ENCODE data around the gene TBK1.

TBK1 gene

GRCh38 chr12:64526859-64527258 lies 74.9 kb downstream of the TBK1 start:
- Histone ChIP-seq H3K9me3 (ENCODE audit: insufficient read depth, low read depth, low read length) (no peaks in the 10 kb centered on the region), H3K27me3 (ENCODE audit: insufficient read depth, low read length, poor library complexity, severe bottlenecking) (no peaks in the 10 kb centered on the region), H3K79me2 (ENCODE audit: insufficient read depth, low read length) (no peaks in the 10 kb centered on the region), H4K20me1 (ENCODE audit: insufficient read depth, low read length, poor library complexity, severe bottlenecking) (no peaks in the 10 kb centered on the region), H3K4me1 (ENCODE audit: insufficient read depth, low read length, poor library complexity, severe bottlenecking) (peaks cover 8% of the 10 kb centered on the region), H3K9ac (ENCODE audit: low read depth, low read length, poor library complexity, severe bottlenecking) (no peak overlapping the region), H3K4me3 (ENCODE audit: low read length, poor library complexity, severe bottlenecking) (no peak overlapping the region), H3K9me2 (replicated peaks; ENCODE audit: low read depth, low read length) (no peaks in the 10 kb centered on the region), H2AFZ (ENCODE audit: low read length) (no peak overlapping the region), H3K4me2 (ENCODE audit: low read depth, low read length, poor library complexity, severe bottlenecking) (no peak overlapping the region), H3K36me3 (ENCODE audit: insufficient read depth, low read length) (no peaks in the 10 kb centered on the region), H3F3A (ENCODE audit: low read depth) (no peaks in the 10 kb centered on the region)
- TF ChIP-seq EZH2phosphoT487 (IDR thresholded peaks at IDR 0.05; ENCODE audit: borderline replicate concordance) (no peak), CTCF (conservative IDR thresholded peaks at IDR 0.05; ENCODE audit: low read length) (no peak)

- no peak overlapping the region for H3K4me2 ChIP-seq (ENCODE audit: low read depth, low read length, poor library complexity, severe bottlenecking)
- H3K36me3 ChIP-seq (ENCODE audit: insufficient read depth, low read length): no peaks in the 10 kb centered on the region
- H3F3A ChIP-seq (ENCODE audit: low read depth): no peaks in the 10 kb centered on the region
- no peaks in the 10 kb centered on the region for H3K9me2 ChIP-seq (replicated peaks; ENCODE audit: low read depth, low read length)
- no peaks in the 10 kb centered on the region for H3K9me3 ChIP-seq (ENCODE audit: insufficient read depth, low read depth, low read length)
- no peak overlapping the region for H3K9ac ChIP-seq (ENCODE audit: low read depth, low read length, poor library complexity, severe bottlenecking)
- no peaks in the 10 kb centered on the region for H3K27me3 ChIP-seq (ENCODE audit: insufficient read depth, low read length, poor library complexity, severe bottlenecking)
- no peaks in the 10 kb centered on the region for H4K20me1 ChIP-seq (ENCODE audit: insufficient read depth, low read length, poor library complexity, severe bottlenecking)
- TF ChIP-seq EZH2phosphoT487 (IDR thresholded peaks at IDR 0.05; ENCODE audit: borderline replicate concordance): no peak
- no peak for TF ChIP-seq CTCF (conservative IDR thresholded peaks at IDR 0.05; ENCODE audit: low read length)
- no peaks in the 10 kb centered on the region for H3K79me2 ChIP-seq (ENCODE audit: insufficient read depth, low read length)
- H2AFZ ChIP-seq (ENCODE audit: low read length): no peak overlapping the region
- no peaks in the 10 kb centered on the region for H3K4me1 ChIP-seq (ENCODE audit: insufficient read depth, low read length, poor library complexity, severe bottlenecking)
- no peak overlapping the region for H3K4me3 ChIP-seq (ENCODE audit: low read length, poor library complexity, severe bottlenecking)
These were observed 76.7 kb downstream of the TBK1 start for GRCh38 chr12:64528616-64529015.

- H3K4me2 ChIP-seq (ENCODE audit: low read depth, low read length, poor library complexity, severe bottlenecking): no peak overlapping the region
- H3K9ac ChIP-seq (ENCODE audit: low read depth, low read length, poor library complexity, severe bottlenecking): no peak overlapping the region
- no peak overlapping the region for H3K4me3 ChIP-seq (ENCODE audit: low read length, poor library complexity, severe bottlenecking)
- H3K27me3 ChIP-seq (ENCODE audit: insufficient read depth, low read length, poor library complexity, severe bottlenecking): no peaks in the 10 kb centered on the region
- H3F3A ChIP-seq (ENCODE audit: low read depth): no peaks in the 10 kb centered on the region
- H3K36me3 ChIP-seq (ENCODE audit: insufficient read depth, low read length): no peaks in the 10 kb centered on the region
- H3K79me2 ChIP-seq (ENCODE audit: insufficient read depth, low read length): no peaks in the 10 kb centered on the region
- no peak overlapping the region for H2AFZ ChIP-seq (ENCODE audit: low read length)
- TF ChIP-seq EZH2phosphoT487 (IDR thresholded peaks at IDR 0.05; ENCODE audit: borderline replicate concordance): no peak
- no peak for TF ChIP-seq CTCF (conservative IDR thresholded peaks at IDR 0.05; ENCODE audit: low read length)
- no peaks in the 10 kb centered on the region for H3K9me2 ChIP-seq (replicated peaks; ENCODE audit: low read depth, low read length)
- H3K9me3 ChIP-seq (ENCODE audit: insufficient read depth, low read depth, low read length): no peaks in the 10 kb centered on the region
- H3K4me1 ChIP-seq (ENCODE audit: insufficient read depth, low read length, poor library complexity, severe bottlenecking): no peaks in the 10 kb centered on the region
- no peaks in the 10 kb centered on the region for H4K20me1 ChIP-seq (ENCODE audit: insufficient read depth, low read length, poor library complexity, severe bottlenecking)
These were observed 78.6 kb downstream of the TBK1 start for GRCh38 chr12:64530566-64530965.
